Adrenal gland (tissue), 12 donors: ENCODE measurements around the gene MTOR. TPM values are rescaled to one million over a fixed set of nuclear protein-coding genes. Genes with fewer than 3 reads are reported as not detected.
"Not testable (repeated sequence)": the region's sequence is repeated elsewhere in the genome, so short reads cannot be mapped to it uniquely, and the experiment has no call there.

Source experiments
- DNase-seq, 7 donors: peaks; one replicate each; pipeline ENCODE4 v3.0.0-alpha.2; 2019 to 2020
- H3K27ac ChIP-seq, 5 donors: fragments of 200-600 bp; sonication (generic) in 4 of 5; 1 replicate in 3 of 5; 2 replicates in 2 of 5; pipeline versions ENCODE4 v1.5.1 to v1.8.0; 2016 to 2020; ENCODE audit warnings: mild to moderate bottlenecking in 1 of 5
- H3K27me3 ChIP-seq: fragments of 200-600 bp; 2 replicates; pipeline ENCODE4 v1.8.0; 2021
- H3K36me3 ChIP-seq, 2 donors: fragments of 200-600 bp; replicated peaks in 1 of 2; 1 replicate in 1 of 2; 2 replicates in 1 of 2; pipeline versions ENCODE4 v1.5.1 to v1.8.0; 2018 to 2022
- H3K4me1 ChIP-seq, 2 donors: fragments of 200-600 bp; replicated peaks in 1 of 2; 1 replicate in 1 of 2; 2 replicates in 1 of 2; pipeline versions ENCODE4 v1.5.1 to v1.8.0; 2018 to 2021
- H3K4me3 ChIP-seq, 4 donors: fragments of 200-600 bp; sonication (generic) in 3 of 4; one replicate each; pipeline ENCODE4 v1.5.1; 2016 to 2018
- H3K9me3 ChIP-seq, 3 donors: fragments of 200-600 bp; sonication (generic) in 1 of 3; replicated peaks in 1 of 3; 1 replicate in 2 of 3; 2 replicates in 1 of 3; pipeline versions ENCODE4 v1.5.1 to v1.8.0; 2016 to 2021
- POLR2A ChIP-seq, 2 donors: fragments of 450-650 bp; IDR thresholded peaks; one replicate each; pipeline ENCODE4 v1.6.1; 2017; ENCODE audit warnings: antibody characterized with exemption in 2 of 2, mild to moderate bottlenecking in 2 of 2, moderate library complexity in 1 of 2
- WGBS, 4 donors: extraction: QIAGEN DNeasy Blood & Tissue Kit in 2 of 4; methylation state at CpG; one replicate each; pipeline versions ENCODE4 v1.1.5 to v1.1.7; 2013 to 2017; 5-methylcytosine and 5-hydroxymethylcytosine counted together
- intact Hi-C, 2 donors: fragments of 100-400 bp; cut with DNase I; formaldehyde crosslinking; loops; one replicate each; pipeline versions ENCODE4 v1.14.1 to v1.15.0; 2022 to 2023
- polyA plus RNA-seq, 3 donors: library from polyadenylated mRNA; stranded (reverse); fragments of 200-250 nt in 2 of 3; fragments of 350-450 nt in 1 of 3; fragmentation: Illumina TruSeq in 1 of 3; extraction: RNeasy Lipid Tissue Mini Kit (QIAGEN cat#74804) in 1 of 3; gene quantifications; one replicate each; pipeline ENCODE4 v1.2.3, GENCODE V29; 2013 to 2014
- total RNA-seq, 9 donors: library from RNA; depleted of rRNA in 4 of 9; stranded (reverse); fragments of >200 nt in 4 of 9; fragments of 120-200 nt in 1 of 9; fragmentation: NEBNext Ultra II Directional in 1 of 9; extraction: Animal tissue kit (Norgen Biotek cat#: 25700) in 1 of 9; gene quantifications; one replicate each; pipeline versions ENCODE4 v1.1.0 to v1.2.4, GENCODE V29; 2013 to 2023
- TF ChIP-seq, protein P1 (sequence below), 6 experiments: fragments of 450-650 bp in 4 of 6; fragments of 200-600 bp in 2 of 6; sonication (generic) in 1 of 6; IDR thresholded peaks; 1 replicate in 5 of 6; 2 replicates in 1 of 6; pipeline versions ENCODE4 v1.5.1 to v1.8.0; 2016 to 2021; ENCODE audit warnings: antibody characterized with exemption in 6 of 6, mild to moderate bottlenecking in 2 of 6, moderate library complexity in 1 of 6
- donor health status: healthy with polysubstance abuse.
- donor health status: Bipolar disorder and iron deficiency.
- donor health status: DM: yes; HTN: yes; CAD: no.
- donor health status: DM: no; HTN: no; CAD: no.
- donor health status: DM: no; HTN: no; CAD: no.
- donor health status: DM: yes; HTN: yes; CAD: no.

The MTOR gene
- total and polyA plus RNA-seq, 12 donors = 21.4 to 45.3 (median 33.4) TPM

DNA sequence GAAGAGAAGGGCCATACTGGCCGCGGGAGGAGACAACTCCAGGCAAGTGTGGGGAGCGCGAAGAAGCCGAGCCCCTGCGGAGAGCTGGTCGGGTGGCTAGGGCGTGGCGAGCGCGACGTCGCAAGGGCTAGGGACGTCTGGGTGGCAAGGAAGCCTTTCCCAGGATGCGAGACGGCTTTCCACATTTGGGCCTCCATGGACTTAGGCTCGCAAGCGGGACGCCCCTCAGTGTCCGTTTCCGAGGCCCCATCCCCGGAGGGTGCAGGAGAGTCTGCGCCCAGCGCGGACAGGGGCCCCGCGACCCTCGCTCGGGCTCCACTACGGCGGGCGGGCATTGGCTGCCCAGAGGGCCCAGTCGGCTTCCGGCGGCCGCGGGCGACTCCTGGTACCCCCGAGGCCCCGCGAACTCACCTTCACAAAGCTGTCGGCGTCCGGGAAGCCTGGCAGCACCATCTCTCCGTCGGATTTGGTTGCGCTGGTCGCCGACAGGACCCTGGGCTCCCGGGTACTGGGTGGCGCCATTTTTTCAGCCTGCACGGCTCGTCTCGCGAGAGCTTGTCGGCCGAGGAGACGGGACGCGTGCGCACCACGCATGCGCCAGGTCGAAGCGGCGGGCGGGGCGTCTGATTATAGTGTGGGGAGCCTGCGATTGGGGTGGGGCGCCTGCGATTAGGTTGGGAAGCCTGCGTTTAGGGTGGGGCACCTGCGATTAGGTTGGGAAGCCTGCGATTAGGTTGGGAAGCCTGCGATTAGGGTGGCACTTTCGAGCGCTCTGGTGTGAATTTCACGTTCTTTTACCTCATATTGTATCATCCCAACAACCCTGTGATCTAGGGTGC is 162.8 kb downstream of the MTOR start, which contains the start of gene EXOSC10:
Gene EXOSC10 (minus strand): TSS at position 560 of the 839 bp plus-strand sequence. CDS start 38 bp downstream, at position 522.
- Histone ChIP-seq H3K4me3 (peak within 1 kb of the TSS; percentile 91 to 99 (median 95)), H3K27ac (peak within 1 kb of the TSS in 4 of 5 donors; percentile 73 to 90 (median 80)), H3K36me3 (peaks cover 0 to 34% of the 10 kb centered on the region in 2 donors), H3K4me1 (peaks cover 0 to 10% of the 10 kb centered on the region in 2 donors), H3K9me3 (no peaks in the 10 kb centered on the region), H3K27me3 (no peaks in the 10 kb centered on the region)
- intact Hi-C loops = loop anchor here in 1 of 2 donors (10.0 kb wide), 1 partner anchor 115 kb away; no protein-coding TSS in a partner anchor
- TF ChIP-seq, protein P1, sequence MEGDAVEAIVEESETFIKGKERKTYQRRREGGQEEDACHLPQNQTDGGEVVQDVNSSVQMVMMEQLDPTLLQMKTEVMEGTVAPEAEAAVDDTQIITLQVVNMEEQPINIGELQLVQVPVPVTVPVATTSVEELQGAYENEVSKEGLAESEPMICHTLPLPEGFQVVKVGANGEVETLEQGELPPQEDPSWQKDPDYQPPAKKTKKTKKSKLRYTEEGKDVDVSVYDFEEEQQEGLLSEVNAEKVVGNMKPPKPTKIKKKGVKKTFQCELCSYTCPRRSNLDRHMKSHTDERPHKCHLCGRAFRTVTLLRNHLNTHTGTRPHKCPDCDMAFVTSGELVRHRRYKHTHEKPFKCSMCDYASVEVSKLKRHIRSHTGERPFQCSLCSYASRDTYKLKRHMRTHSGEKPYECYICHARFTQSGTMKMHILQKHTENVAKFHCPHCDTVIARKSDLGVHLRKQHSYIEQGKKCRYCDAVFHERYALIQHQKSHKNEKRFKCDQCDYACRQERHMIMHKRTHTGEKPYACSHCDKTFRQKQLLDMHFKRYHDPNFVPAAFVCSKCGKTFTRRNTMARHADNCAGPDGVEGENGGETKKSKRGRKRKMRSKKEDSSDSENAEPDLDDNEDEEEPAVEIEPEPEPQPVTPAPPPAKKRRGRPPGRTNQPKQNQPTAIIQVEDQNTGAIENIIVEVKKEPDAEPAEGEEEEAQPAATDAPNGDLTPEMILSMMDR (IDR thresholded peaks at IDR 0.05) = no peak
- TF ChIP-seq POLR2A (IDR thresholded peaks at IDR 0.05) = peak in 1 of 2 donors; percentile 42
- DNase-seq = peak; percentile 86 to 95 (median 93)
- WGBS, 4 donors = 0 to 1% (median 0%) methylated on average over 26 to 78 of the region's 78 CpGs

DNA sequence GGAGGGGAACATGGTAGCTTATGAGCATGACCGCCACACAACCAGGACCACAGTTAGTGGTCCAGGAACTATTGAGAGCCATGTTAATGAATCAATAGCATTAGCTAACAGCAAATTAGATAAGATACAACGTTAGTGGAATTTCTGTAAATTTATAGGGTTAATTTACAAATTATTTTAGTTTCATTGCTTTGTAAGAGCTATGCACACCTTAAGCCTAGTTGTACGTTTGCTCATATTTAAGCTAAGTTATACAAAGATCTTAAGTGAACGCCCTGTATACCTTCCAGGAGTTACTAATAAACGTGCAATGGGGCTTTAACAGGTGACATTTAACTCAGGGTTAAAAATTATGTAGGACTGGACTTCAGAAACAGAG is 163.4 kb downstream of the MTOR start:
- Histone ChIP-seq H3K27ac (peak overlapping the region in 3 of 5 donors; percentile 73 to 90 (median 77)), H3K9me3 (no peaks in the 10 kb centered on the region), H3K36me3 (peaks cover 0 to 40% of the 10 kb centered on the region in 2 donors), H3K27me3 (no peaks in the 10 kb centered on the region), H3K4me1 (peaks cover 0 to 10% of the 10 kb centered on the region in 2 donors), H3K4me3 (peak overlapping the region in 3 of 4 donors; percentile 91 to 99 (median 97))
- peak in 1 of 7 donors; percentile 9 for DNase-seq
- no peak for TF ChIP-seq POLR2A (IDR thresholded peaks at IDR 0.05)
- TF ChIP-seq, protein P1 (IDR thresholded peaks at IDR 0.05) = no peak
- WGBS, 4 donors = 13 to 19% (median 15%) methylated on average over 5 of the region's 5 CpGs
- intact Hi-C loops = loop anchor here in 1 of 2 donors (10.0 kb wide), 1 partner anchor 116 kb away; no protein-coding TSS in a partner anchor

DNA sequence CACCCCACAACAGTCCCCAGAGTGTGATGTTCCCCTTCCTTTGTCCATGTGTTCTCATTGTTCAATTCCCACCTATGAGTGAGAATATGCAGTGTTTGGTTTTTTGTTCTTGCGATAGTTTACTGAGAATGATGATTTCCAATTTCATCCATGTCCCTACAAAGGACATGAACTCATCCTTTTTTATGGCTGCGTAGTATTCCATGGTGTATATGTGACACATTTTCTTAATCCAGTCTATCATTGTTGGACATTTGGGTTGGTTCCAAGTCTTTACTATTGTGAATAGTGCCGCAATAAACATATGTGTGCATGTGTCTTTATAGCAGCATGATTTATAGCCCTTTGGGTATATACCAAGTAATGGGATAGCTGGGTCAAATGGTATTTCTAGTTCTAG is 178.6 kb downstream of the MTOR start:
- H3K4me1 ChIP-seq, H3K27ac ChIP-seq, H3K9me3 ChIP-seq, intact Hi-C loops, H3K27me3 ChIP-seq, DNase-seq, H3K4me3 ChIP-seq: not testable (repeated sequence)
- WGBS, 4 donors = 85 to 100% (median 94%) methylated on average over 2 to 3 of the region's 3 CpGs
- H3K36me3 ChIP-seq = peaks cover 0 to 66% of the 10 kb centered on the region in 2 donors

DNA sequence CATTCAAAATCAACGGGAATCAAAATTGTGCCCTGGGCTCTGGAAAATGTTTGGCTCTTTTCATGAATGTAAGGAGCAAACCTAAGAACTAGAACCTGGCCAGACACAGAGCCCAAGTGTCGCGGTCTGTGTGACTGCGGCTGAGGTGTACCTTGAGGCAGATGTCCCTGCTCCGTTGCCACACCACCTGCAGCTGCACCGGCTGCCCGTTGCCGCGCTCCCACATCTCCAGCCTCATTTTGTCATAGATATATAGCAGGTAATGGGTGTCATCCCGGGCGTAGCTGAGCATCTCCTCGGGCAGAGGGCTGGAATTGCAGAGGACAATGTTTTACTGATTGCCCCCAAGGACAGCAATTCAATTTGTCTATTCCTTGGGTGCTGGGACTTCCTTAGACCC is 181.4 kb downstream of the MTOR start:
- intact Hi-C loops = no loop called here
- Histone ChIP-seq H3K27ac (no peak overlapping the region), H3K36me3 (peaks cover 0 to 61% of the 10 kb centered on the region in 2 donors), H3K27me3 (no peaks in the 10 kb centered on the region), H3K9me3 (no peaks in the 10 kb centered on the region), H3K4me1 (peaks cover 0 to 5% of the 10 kb centered on the region in 2 donors), H3K4me3 (no peak overlapping the region)
- 85 to 93% (median 86%) methylated on average over 12 of the region's 12 CpGs for WGBS, 4 donors
- peak in 2 of 7 donors; percentile 12 to 30 for DNase-seq
- no peak for TF ChIP-seq POLR2A (IDR thresholded peaks at IDR 0.05)
- TF ChIP-seq, protein P1 (IDR thresholded peaks at IDR 0.05) = no peak
